NT2/D1 (cell line): ENCODE results near the gene MAK.
"Not testable (repeated sequence)": the region's sequence is repeated elsewhere in the genome, so short reads cannot be mapped to it uniquely, and the experiment has no call there.

Source experiments
- DNase-seq: peaks from one replicate; pipeline ENCODE4 v3.0.0-alpha.2; 2011; ENCODE audit warnings: low read depth, low spot score
- H3K27me3 ChIP-seq: 2 replicates; pipeline ENCODE4 v1.6.0; 2011; ENCODE audit warnings: mild to moderate bottlenecking; ENCODE audit not compliant: insufficient read length, insufficient read depth
- H3K36me3 ChIP-seq: 2 replicates; pipeline ENCODE4 v1.6.1; 2011; ENCODE audit warnings: mild to moderate bottlenecking, low read length, mixed read lengths; ENCODE audit not compliant: insufficient read depth, insufficient read length
- H3K4me1 ChIP-seq: 2 replicates; pipeline ENCODE4 v1.5.1; 2011; ENCODE audit not compliant: insufficient read depth, insufficient read length
- H3K4me3 ChIP-seq: 2 replicates; pipeline ENCODE4 v1.5.1; 2011; ENCODE audit warnings: low read depth; ENCODE audit not compliant: insufficient read length
- H3K9ac ChIP-seq: 2 replicates; pipeline ENCODE4 v1.6.0; 2011; ENCODE audit warnings: low read depth; ENCODE audit not compliant: insufficient read length
- H3K9me3 ChIP-seq: 2 replicates; pipeline ENCODE4 v1.5.1; 2011; ENCODE audit warnings: mild to moderate bottlenecking, low read length; ENCODE audit not compliant: insufficient read depth
- SUZ12 ChIP-seq: IDR thresholded peaks from 2 replicates; pipeline ENCODE4 v1.6.1; 2011; ENCODE audit not compliant: insufficient read length, insufficient read depth; ENCODE audit errors: extremely low read depth
- YY1 ChIP-seq: IDR thresholded peaks from 2 replicates; pipeline ENCODE4 v1.6.1; 2011; ENCODE audit not compliant: insufficient read length, insufficient read depth
- ZNF274 ChIP-seq: IDR thresholded peaks from 2 replicates; pipeline ENCODE4 v1.6.1; 2011; ENCODE audit warnings: mild to moderate bottlenecking, low read depth, low read length

Gene MAK

DNA sequence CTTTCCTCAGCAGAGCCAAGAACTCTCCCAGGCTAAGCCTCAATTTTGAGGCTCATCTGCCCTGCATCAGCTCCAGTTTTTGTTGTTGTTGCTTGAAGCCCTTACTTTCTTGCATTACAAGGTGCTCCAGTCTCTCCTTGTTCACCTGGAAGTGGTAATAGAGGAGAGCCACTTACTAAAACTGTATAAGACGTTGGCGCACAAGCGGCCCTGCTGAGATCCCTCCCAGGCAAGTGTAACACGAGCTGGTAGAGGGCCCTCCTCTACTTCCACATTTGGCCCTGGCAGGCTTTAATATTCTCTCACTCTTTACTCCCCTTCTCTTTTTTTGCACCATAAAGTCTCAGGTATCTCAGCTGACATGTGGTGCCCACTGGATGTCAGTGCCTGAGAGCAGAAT lies 24.0 kb upstream of the MAK start:
- H3K9ac ChIP-seq, result no peak overlapping the region
- no peak for DNase-seq
- TF ChIP-seq SUZ12 (no peak), ZNF274 (no peak), YY1 (no peak)

DNA sequence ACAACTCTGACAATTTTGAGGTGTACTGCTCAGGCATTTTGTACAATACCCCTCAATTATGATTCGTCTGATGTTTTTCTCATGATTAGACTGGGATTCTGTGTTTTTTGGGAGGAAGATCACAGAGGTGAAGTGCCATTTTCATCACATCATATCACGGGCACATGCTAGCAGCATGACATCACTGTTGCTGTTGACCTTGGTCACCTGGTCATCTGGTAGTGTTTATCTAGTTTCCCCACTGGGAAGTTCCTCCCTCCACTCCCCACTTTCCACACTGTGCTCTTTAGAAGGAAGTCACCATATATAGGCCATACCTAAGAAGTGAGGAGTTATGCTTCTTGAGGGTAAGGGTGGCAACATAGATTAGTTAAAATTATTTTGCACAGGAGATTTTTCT lies 22.7 kb upstream of the MAK start:
- Histone ChIP-seq H3K36me3 (no peaks in the 10 kb centered on the region), H3K4me3 (no peak overlapping the region), H3K27me3 (no peaks in the 10 kb centered on the region), H3K9me3 (no peaks in the 10 kb centered on the region), H3K4me1 (no peaks in the 10 kb centered on the region), H3K9ac (no peak overlapping the region)
- no peak for DNase-seq
- TF ChIP-seq SUZ12, result no peak
- no peak for TF ChIP-seq YY1
- TF ChIP-seq ZNF274, result no peak

More for the DNA sequence above, 24.0 kb upstream of the MAK start:
- Histone ChIP-seq H3K4me1 (no peaks in the 10 kb centered on the region), H3K27me3 (no peaks in the 10 kb centered on the region), H3K9me3 (no peaks in the 10 kb centered on the region), H3K36me3 (no peaks in the 10 kb centered on the region), H3K4me3 (no peak overlapping the region)

DNA sequence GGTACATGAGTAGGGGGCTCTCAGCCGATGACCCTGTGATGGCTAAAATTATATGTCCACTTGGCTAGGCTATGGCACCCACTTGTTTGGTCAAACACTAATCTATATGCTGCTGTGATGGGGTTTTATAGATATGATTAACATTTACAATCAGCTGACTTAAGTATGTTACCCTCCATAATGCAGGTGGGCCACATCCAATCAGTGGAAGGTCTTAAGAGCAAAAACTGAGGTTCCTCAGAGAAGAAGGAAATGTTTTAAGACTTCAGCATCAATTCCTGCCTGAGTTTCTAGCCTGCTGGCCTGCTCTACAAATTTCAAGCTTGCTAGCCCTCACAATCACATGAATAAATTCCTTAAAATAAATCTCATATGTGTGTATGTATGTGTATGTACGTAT lies 18.9 kb upstream of the MAK start:
- no peaks in the 10 kb centered on the region for H3K27me3 ChIP-seq
- H3K4me3 ChIP-seq, result no peak overlapping the region
- TF ChIP-seq SUZ12 (no peak), ZNF274 (no peak), YY1 (no peak)
- H3K4me1 ChIP-seq, result no peaks in the 10 kb centered on the region
- no peaks in the 10 kb centered on the region for H3K36me3 ChIP-seq
- DNase-seq, result no peak
- H3K9ac ChIP-seq, result no peak overlapping the region
- H3K9me3 ChIP-seq, result no peaks in the 10 kb centered on the region

DNA sequence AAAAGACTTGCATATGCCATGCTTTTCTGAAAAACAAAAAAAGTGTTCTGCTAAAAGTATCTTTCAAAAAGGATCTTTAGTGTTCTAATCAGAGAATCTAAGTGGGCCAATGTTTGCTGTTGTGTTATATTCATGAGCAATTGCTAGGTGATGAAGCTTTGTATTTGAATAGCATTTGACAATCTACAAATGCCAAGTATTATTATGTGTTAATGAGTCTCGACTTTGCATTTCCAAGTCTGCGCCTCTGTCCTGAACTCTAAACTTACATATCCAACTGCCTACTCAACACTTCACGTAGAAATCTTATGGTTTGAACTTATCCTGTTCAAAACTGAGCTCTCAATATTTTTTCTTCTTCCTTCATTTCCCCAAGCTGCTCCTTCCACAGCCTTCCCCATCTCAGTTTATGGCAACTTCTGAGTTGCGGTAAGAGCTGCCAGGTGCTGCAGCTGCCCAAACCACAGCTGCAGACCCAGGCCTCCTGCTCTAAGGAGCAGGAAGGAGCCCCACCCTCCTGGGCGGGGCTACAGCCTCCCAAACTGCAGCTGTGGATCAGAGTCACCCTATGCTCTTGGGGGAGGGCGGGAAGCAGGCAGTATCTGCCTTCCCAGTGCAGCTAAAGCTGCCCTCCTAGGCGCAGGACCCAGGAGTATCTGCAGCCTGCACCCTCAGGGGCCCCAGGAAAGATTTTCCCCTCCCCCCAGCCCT lies 16.7 kb upstream of the MAK start:
- H3K36me3 ChIP-seq, result no peaks in the 10 kb centered on the region
- H3K4me1 ChIP-seq, result no peaks in the 10 kb centered on the region
- H3K9me3 ChIP-seq, result no peaks in the 10 kb centered on the region

DNA sequence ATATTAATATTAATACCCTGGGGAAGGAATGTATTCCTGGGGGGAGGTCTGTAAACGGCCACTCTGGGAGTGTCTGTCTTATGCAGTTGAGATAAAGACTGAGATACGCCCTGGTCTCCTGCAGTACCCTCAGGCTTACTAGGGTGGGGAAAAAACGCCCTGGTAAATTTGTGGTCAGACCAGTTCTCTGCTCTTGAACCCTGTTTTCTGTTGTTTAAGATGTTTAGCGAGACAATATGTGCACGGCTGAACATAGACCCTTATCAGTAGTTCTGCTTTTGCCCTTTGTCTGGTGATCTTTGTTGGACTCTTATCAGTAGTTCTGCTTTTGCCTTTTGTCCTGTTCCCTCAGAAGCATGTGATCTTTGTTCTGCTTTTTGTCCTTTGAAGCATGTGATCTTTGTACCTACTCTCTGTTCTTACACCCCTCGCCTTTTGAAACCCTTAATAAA lies 15.5 kb upstream of the MAK start:
- not testable (repeated sequence) for H3K4me1 ChIP-seq, H3K27me3 ChIP-seq, H3K4me3 ChIP-seq, H3K9ac ChIP-seq, DNase-seq, H3K9me3 ChIP-seq, H3K36me3 ChIP-seq

More for the DNA sequence above, 16.7 kb upstream of the MAK start:
- DNase-seq, result no peak
- TF ChIP-seq SUZ12, result no peak
- TF ChIP-seq ZNF274, result no peak
- H3K9ac ChIP-seq, result no peak overlapping the region
- no peaks in the 10 kb centered on the region for H3K27me3 ChIP-seq
- H3K4me3 ChIP-seq, result no peak overlapping the region

DNA sequence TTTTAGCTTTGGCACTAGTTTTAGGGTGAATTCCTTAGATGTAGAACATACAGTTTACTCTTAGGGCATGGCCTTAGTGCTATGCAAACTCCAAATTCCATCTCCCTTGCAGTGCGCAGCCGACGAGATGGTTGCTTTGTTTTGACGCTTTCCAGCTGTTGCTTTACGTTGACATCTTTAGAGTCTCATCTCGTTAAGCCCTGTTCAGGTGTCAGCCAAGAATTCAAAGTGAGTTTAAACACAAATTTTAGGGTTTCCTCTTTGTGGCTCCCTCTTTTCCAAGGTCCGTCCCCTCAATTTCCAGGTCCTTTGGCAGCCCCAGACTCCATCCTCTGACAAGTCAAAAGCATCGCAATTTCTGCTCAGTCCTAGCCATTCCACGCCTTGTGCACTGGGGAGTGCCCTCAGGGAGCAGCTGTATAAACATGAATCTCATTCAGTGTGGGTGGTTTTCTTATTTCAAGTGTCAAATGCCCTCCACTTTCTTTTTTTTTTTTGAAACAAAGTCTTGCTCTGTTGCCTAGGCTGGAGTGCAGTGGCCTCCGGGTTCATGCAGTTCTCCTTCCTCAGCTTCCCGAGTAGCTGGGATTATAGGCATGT lies 14.1 kb upstream of the MAK start:
- Histone ChIP-seq H3K4me3 (no peak overlapping the region), H3K4me1 (no peaks in the 10 kb centered on the region), H3K27me3 (no peaks in the 10 kb centered on the region), H3K9ac (no peak overlapping the region), H3K36me3 (no peaks in the 10 kb centered on the region), H3K9me3 (no peaks in the 10 kb centered on the region)
- DNase-seq, result no peak
- TF ChIP-seq SUZ12 (no peak), ZNF274 (no peak), YY1 (no peak)

DNA sequence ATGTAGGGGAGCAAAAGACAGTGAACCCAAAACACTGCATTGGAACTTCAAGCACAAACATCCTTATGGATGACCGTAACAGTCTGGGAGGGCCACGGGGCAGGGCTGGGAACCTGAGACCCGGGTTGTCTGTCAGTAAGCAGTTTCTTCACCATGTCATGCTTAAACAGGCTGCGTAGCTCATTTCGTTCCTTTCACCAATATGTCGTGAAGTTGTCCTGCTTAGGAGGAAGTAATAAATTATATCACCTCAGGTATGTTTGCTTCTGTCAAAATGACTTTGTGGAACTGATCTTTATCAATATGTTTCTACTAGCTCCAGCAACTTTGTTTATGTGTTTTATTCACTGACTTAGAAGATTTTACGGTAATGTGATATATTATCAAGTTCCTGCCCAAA lies 12.4 kb upstream of the MAK start:
- DNase-seq, result no peak
- Histone ChIP-seq H3K9ac (no peak overlapping the region), H3K9me3 (no peaks in the 10 kb centered on the region), H3K4me1 (no peaks in the 10 kb centered on the region), H3K4me3 (no peak overlapping the region), H3K27me3 (no peaks in the 10 kb centered on the region), H3K36me3 (no peaks in the 10 kb centered on the region)
- TF ChIP-seq YY1, result no peak
- no peak for TF ChIP-seq ZNF274
- no peak for TF ChIP-seq SUZ12
